Neural cell (in vitro differentiated cells): ENCODE data around the gene SDR42E1. TPM values are rescaled to one million over a fixed set of nuclear protein-coding genes. Genes with fewer than 3 reads are reported as not detected.

Source experiments
- H2AFZ ChIP-seq: fragments of 200-600, 300-800 bp; sonication (generic), shearing (Covaris generic); 2 replicates; pipeline ENCODE4 v1.6.0; 2014; ENCODE audit warnings: low read depth, mild to moderate bottlenecking, antibody characterized with exemption, low read length, moderate library complexity
- H3F3A ChIP-seq: fragments of 200-600 bp; shearing (Covaris generic); 2 replicates; pipeline ENCODE4 v1.6.1; 2016; ENCODE audit warnings: mild to moderate bottlenecking, moderate library complexity, mixed read lengths, antibody characterized with exemption, low read length; ENCODE audit not compliant: insufficient read depth, poor library complexity, severe bottlenecking
- H3K27ac ChIP-seq: fragments of 200-600, 300-800 bp; sonication (generic), shearing (Covaris generic); 2 replicates; pipeline ENCODE4 v1.5.1; 2014; ENCODE audit warnings: mild to moderate bottlenecking, low read length, moderate library complexity
- H3K27me3 ChIP-seq: fragments of 300-800, 200-600 bp; sonication (generic), shearing (Covaris generic); 2 replicates; pipeline ENCODE4 v1.6.0; 2014; ENCODE audit warnings: mild to moderate bottlenecking, low read depth, low read length, moderate library complexity; ENCODE audit not compliant: insufficient read depth
- H3K36me3 ChIP-seq: fragments of 300-800, 200-600 bp; sonication (generic), shearing (Covaris generic); 2 replicates; pipeline ENCODE4 v1.5.1; 2014; ENCODE audit warnings: mild to moderate bottlenecking, antibody characterized with exemption, low read length, moderate library complexity; ENCODE audit not compliant: insufficient read depth
- H3K4me2 ChIP-seq: fragments of 300-800, 200-600 bp; sonication (generic), shearing (Covaris generic); 2 replicates; pipeline ENCODE4 v1.6.0; 2014; ENCODE audit warnings: mild to moderate bottlenecking, low read length
- H3K4me3 ChIP-seq: fragments of 300-800, 200-600 bp; sonication (generic), shearing (Covaris generic); 2 replicates; pipeline ENCODE4 v1.5.1; 2014; ENCODE audit warnings: mild to moderate bottlenecking, low read length, moderate library complexity
- H3K79me2 ChIP-seq: fragments of 200-600 bp; shearing (Covaris generic); replicated peaks from 2 replicates; pipeline ENCODE4 v1.6.0; 2014; ENCODE audit warnings: mild to moderate bottlenecking, low read length, moderate library complexity; ENCODE audit not compliant: insufficient read depth
- H3K9ac ChIP-seq: fragments of 300-800, 200-600 bp; sonication (generic), shearing (Covaris generic); 2 replicates; pipeline ENCODE4 v1.6.1; 2016; ENCODE audit warnings: mild to moderate bottlenecking, low read length, mixed read lengths
- H3K9me2 ChIP-seq: fragments of 200-600 bp; shearing (Covaris generic); 2 replicates; pipeline ENCODE4 v1.6.1; 2016; ENCODE audit warnings: mild to moderate bottlenecking, low read length, mixed read lengths; ENCODE audit not compliant: insufficient read depth
- H3K9me3 ChIP-seq: fragments of 200-600, 300-800 bp; sonication (generic), shearing (Covaris generic); 2 replicates; pipeline ENCODE4 v1.6.1; 2016; ENCODE audit warnings: mild to moderate bottlenecking, mixed run types, low read length, moderate library complexity, mixed read lengths
- H4K20me1 ChIP-seq: fragments of 200-600 bp; shearing (Covaris generic); 2 replicates; pipeline ENCODE4 v1.6.1; 2016; ENCODE audit warnings: mild to moderate bottlenecking, mixed run types; ENCODE audit not compliant: insufficient read depth
- CTCF ChIP-seq: fragments of 450-650 bp; IDR thresholded peaks from 2 replicates; pipeline ENCODE4 v1.5.1; 2014; ENCODE audit warnings: antibody characterized with exemption, mild to moderate bottlenecking, moderate library complexity; ENCODE audit not compliant: poor library complexity, severe bottlenecking
- EP300 ChIP-seq: fragments of 450-650 bp; conservative IDR thresholded peaks from 2 replicates; pipeline ENCODE4 v1.6.1; 2014; ENCODE audit warnings: antibody characterized with exemption, mild to moderate bottlenecking, moderate library complexity; ENCODE audit not compliant: poor library complexity, severe bottlenecking
- EZH2 ChIP-seq: fragments of 200-600, 300-800 bp; shearing (Covaris generic), sonication (generic); IDR thresholded peaks from 2 replicates; pipeline ENCODE4 v1.6.1; 2014; ENCODE audit warnings: antibody characterized with exemption, low read length, borderline replicate concordance, mild to moderate bottlenecking; ENCODE audit not compliant: insufficient read depth, poor library complexity, severe bottlenecking
- MXI1 ChIP-seq: fragments of 450-650 bp; conservative IDR thresholded peaks from 2 replicates; pipeline ENCODE4 v1.6.1; 2014; ENCODE audit warnings: antibody characterized with exemption, mild to moderate bottlenecking; ENCODE audit not compliant: poor library complexity, severe bottlenecking
- POLR2AphosphoS5 ChIP-seq: IDR thresholded peaks from 2 replicates; pipeline ENCODE4 v1.6.1; 2012
- RAD21 ChIP-seq: fragments of 450-650 bp; conservative IDR thresholded peaks from 2 replicates; pipeline ENCODE4 v1.6.1; 2014; ENCODE audit warnings: antibody characterized with exemption, mild to moderate bottlenecking, moderate library complexity
- REST ChIP-seq: IDR thresholded peaks from 2 replicates; pipeline ENCODE4 v1.6.1; 2012; ENCODE audit warnings: borderline replicate concordance
- SMC3 ChIP-seq: fragments of 450-650 bp; conservative IDR thresholded peaks from 2 replicates; pipeline ENCODE4 v1.6.1; 2014; ENCODE audit warnings: antibody characterized with exemption, mild to moderate bottlenecking, moderate library complexity; ENCODE audit not compliant: poor library complexity
- TAF1 ChIP-seq: IDR thresholded peaks from 2 replicates; pipeline ENCODE4 v1.6.1; 2012; ENCODE audit warnings: low read depth
- polyA plus RNA-seq: library from polyadenylated mRNA; depleted of rRNA; stranded (reverse); fragments of >200 nt; gene quantifications from 2 replicates; pipeline ENCODE4 v1.2.3, GENCODE V29; 2014

SDR42E1 gene
- polyA plus RNA-seq, 1 donor from 2014 or later: 0.02 TPM

DNA sequence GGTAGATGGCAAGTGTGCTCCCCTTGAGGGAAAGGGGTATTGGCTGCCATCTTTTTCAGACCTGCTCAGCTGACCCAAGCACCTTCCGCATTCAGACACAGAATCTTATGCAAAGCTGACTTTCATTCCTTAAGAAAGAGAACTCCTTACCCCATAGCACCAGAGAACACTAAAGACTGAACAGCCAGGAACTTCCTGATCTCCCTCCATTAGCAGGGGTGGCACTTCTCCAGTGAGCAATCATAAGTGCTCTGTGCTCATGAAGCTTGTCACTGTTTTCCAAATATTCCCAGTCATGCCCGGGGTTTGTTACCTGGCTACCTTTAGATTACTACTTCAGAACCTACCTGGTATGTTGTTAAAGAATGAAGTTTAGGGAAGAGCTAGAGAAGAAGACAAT lies 35.7 kb upstream of the SDR42E1 start:
- no peak overlapping the region for H3K4me3 ChIP-seq
- H3K27ac ChIP-seq: no peak overlapping the region
- no peaks in the 10 kb centered on the region for H3K9me2 ChIP-seq
- no peak overlapping the region for H2AFZ ChIP-seq
- H3K4me2 ChIP-seq: no peak overlapping the region
- H3K9ac ChIP-seq: no peak overlapping the region
- TF ChIP-seq TAF1 (no peak), REST (no peak), CTCF (no peak), EP300 (no peak), SMC3 (no peak), POLR2AphosphoS5 (no peak), EZH2 (no peak), MXI1 (no peak), RAD21 (no peak)
- no peaks in the 10 kb centered on the region for H3K27me3 ChIP-seq
- no peaks in the 10 kb centered on the region for H4K20me1 ChIP-seq
- no peaks in the 10 kb centered on the region for H3K9me3 ChIP-seq
- H3K36me3 ChIP-seq: no peaks in the 10 kb centered on the region
- no peaks in the 10 kb centered on the region for H3F3A ChIP-seq
- H3K79me2 ChIP-seq: no peaks in the 10 kb centered on the region

DNA sequence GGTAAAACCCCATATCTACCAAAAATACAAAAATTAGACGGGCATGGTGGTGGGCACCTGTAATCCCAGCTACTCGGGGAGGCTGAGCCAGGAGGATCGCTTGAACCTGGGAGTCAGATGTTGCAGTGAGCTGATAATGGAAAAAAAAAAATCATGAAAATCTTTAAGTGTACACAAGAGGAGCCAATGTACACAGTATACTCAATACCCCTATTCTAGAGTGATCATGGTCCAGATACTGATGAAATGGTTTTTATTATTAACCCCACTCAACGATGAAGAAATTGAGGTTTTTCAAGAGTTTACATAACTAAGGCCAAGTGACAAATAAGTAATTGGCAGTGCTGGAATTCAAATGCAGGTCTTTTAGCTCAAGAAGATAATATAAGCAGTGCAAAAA lies 35.3 kb upstream of the SDR42E1 start:
- H3K9me3 ChIP-seq: no peaks in the 10 kb centered on the region
- no peaks in the 10 kb centered on the region for H3K27me3 ChIP-seq
- no peak overlapping the region for H3K4me3 ChIP-seq
- no peak overlapping the region for H3K4me2 ChIP-seq
- H3K27ac ChIP-seq: no peak overlapping the region
- TF ChIP-seq TAF1: no peak
- no peak for TF ChIP-seq EZH2
- TF ChIP-seq POLR2AphosphoS5: no peak
- TF ChIP-seq MXI1: no peak
- TF ChIP-seq REST: no peak
- TF ChIP-seq CTCF: no peak
- TF ChIP-seq SMC3: no peak
- TF ChIP-seq RAD21: no peak
- no peak for TF ChIP-seq EP300
- H3K9me2 ChIP-seq: no peaks in the 10 kb centered on the region
- H3K79me2 ChIP-seq: no peaks in the 10 kb centered on the region
- no peaks in the 10 kb centered on the region for H3K36me3 ChIP-seq
- no peaks in the 10 kb centered on the region for H3F3A ChIP-seq
- H2AFZ ChIP-seq: no peak overlapping the region
- no peaks in the 10 kb centered on the region for H4K20me1 ChIP-seq
- H3K9ac ChIP-seq: no peak overlapping the region
